Pulmonary artery endothelial cell (primary cell): Measurements from ENCODE around the gene FAM107A. TPM values are rescaled to one million over a fixed set of nuclear protein-coding genes. Genes with fewer than 3 reads are reported as not detected.

Experiments used
- DNase-seq: peaks from one replicate; pipeline ENCODE4 v3.0.0-alpha.2; 2011; ENCODE audit warnings: low read depth, low spot score
- total RNA-seq: library from RNA; depleted of rRNA; stranded (reverse); fragments of >200 nt; gene quantifications from 2 replicates; pipeline ENCODE4 v1.2.3, GENCODE V29; 2014

FAM107A gene
- total RNA-seq, 1 donor from 2014 or later = 3.8 TPM

DNA sequence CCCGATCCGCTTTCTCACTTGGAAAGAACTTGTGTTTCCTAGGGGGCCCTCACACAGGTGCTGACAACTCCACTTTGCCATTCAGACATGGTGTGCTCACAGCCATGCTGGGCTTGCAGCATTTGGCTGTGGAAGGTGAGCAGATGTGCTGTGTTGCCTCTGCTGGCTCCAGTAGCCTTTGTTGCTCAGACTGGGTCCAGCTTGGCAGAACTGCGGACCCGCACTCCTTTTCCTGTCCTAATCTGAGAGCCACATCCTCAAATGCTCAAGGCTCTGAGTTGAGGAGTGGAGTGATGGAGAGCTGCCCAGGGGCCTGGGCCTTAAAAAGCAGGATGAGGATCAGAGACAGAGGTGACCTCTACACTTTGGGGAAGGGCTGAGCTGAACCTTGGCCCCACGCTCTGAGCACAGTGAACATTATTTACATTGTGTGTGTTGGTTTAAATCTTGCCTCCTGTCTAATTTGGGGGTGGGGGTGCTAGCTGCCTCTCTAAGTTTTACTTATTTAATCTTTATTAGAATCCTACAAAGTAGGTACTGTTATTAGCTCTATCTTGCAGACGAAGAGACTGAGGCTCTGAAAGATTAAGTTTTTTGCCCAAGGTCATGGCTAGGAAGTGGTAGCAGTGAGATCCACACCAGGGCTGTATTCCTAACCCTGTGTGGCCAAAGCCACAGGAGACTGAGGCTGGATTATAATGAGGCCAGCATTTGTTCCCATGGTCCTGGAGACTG lies 57.4 kb downstream of the FAM107A start:
- DNase-seq = no peak

DNA sequence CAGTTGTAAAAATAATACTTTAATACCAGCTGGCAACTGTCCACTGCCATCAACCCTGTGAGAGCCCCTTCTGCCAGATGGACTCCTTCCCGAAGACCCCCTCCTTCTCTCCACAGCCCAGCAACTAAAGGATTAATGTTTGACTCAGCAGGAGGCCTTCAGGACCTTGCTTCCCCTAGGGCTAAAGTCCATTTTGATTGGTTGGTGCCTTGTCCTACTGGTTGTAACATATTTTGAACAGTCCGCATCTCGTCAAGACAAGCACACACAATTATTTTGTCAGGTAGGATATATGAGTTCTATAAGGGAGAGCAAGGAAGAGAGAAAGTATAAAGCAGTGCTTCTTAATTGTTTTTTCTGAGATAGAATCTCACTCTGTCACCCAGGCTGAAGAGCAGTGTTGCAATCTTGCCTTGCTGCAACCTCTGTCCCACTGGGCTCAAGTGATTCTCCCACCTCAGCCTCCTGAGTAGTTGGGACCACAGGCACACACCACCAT lies 58.9 kb downstream of the FAM107A start:
- no peak for DNase-seq

DNA sequence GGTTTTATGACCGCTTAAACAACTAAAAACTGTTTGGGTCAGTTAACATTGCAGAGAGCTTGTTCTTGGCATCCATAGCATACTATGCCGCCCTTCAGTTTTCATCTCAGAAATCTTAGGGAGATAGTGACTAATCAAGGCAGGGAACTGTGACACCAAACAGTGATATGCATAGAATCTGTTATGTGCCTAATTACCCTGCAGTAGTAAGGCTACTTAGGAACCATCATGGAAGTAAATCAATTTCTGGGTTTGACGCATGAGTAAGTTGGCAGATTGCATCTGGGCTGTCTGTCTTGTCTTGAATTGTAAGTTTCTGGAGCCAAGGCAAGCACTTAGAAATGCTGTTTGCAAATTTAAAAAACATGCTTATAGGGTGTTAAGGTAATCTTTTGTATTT lies 62.8 kb downstream of the FAM107A start:
- DNase-seq = no peak

Other genes with a start within 250 kb of the FAM107A start
- gene PXK, start 244.5 kb downstream of the FAM107A start, total RNA-seq = 13.6 and 27.3 TPM in 2 replicates
- 59.7 and 95.6 TPM in 2 replicates for gene PDHB, start 143.6 kb downstream of the FAM107A start, total RNA-seq
- 5.7 and 8.4 TPM in 2 replicates for gene KCTD6, start 85.3 kb downstream of the FAM107A start, total RNA-seq
- gene ACOX2, start 40.2 kb downstream of the FAM107A start, total RNA-seq = 1.3 and 1.8 TPM in 2 replicates
- gene FAM3D, start 89.4 kb upstream of the FAM107A start, total RNA-seq = 0.46 and 0.66 TPM in 2 replicates